K562 (cell line): ENCODE results near the gene TRIM3. TPM values are rescaled to one million over a fixed set of nuclear protein-coding genes. Genes with fewer than 3 reads are reported as not detected.

ENCODE experiments used
- AFF4 ChIP-seq: sonication (generic); formaldehyde crosslinking; IDR thresholded peaks from 2 replicates; pipeline ENCODE4 v1.8.0; 2023; ENCODE audit warnings: mild to moderate bottlenecking, missing genetic modification reagents
- ATF3 ChIP-seq, 2 experiments: fragments of 450-650 bp in 1 of 2; sonication (generic) in 1 of 2; formaldehyde crosslinking in 1 of 2; IDR thresholded peaks in 1 of 2; conservative IDR thresholded peaks in 1 of 2; 2 replicates each; pipeline versions ENCODE4 v1.6.1 to v1.8.1; 2016 to 2023; ENCODE audit warnings: mild to moderate bottlenecking in 2 of 2, moderate library complexity in 2 of 2, inconsistent platforms in 1 of 2, missing genetic modification reagents in 1 of 2
- ATF6 ChIP-seq: sonication (generic); formaldehyde crosslinking; IDR thresholded peaks from 2 replicates; pipeline ENCODE4 v1.4.0; 2020; ENCODE audit warnings: mild to moderate bottlenecking, missing genetic modification reagents
- BHLHE40 ChIP-seq: IDR thresholded peaks from 2 replicates; pipeline ENCODE4 v1.6.1; 2011; ENCODE audit warnings: low read length, improper control_type of control experiment
- CXXC5 ChIP-seq: fragments of 250-450 bp; sonication (Bioruptor Pico); IDR thresholded peaks from 2 replicates; pipeline ENCODE4 v1.8.0; 2022; ENCODE audit warnings: inconsistent platforms, mild to moderate bottlenecking, moderate library complexity
- HDAC1 ChIP-seq, 2 experiments: fragments of 450-650 bp; IDR thresholded peaks; 2 replicates each; pipeline ENCODE4 v1.6.1; 2016 to 2017; ENCODE audit warnings: inconsistent platforms in 1 of 2, mild to moderate bottlenecking in 1 of 2, moderate library complexity in 1 of 2
- ILF3 ChIP-seq: fragments of 450-650 bp; IDR thresholded peaks from 2 replicates; pipeline ENCODE4 v1.6.1; 2018; ENCODE audit warnings: antibody characterized with exemption, mild to moderate bottlenecking, moderate library complexity, borderline replicate concordance
- KDM4B ChIP-seq, 2 experiments: fragments of 450-650 bp in 1 of 2; sonication (generic) in 1 of 2; IDR thresholded peaks; 2 replicates each; pipeline ENCODE4 v1.6.1; 2016 to 2017; ENCODE audit warnings: borderline replicate concordance in 2 of 2, antibody characterized with exemption in 1 of 2, low read depth in 1 of 2, mild to moderate bottlenecking in 1 of 2
- KDM5B ChIP-seq: fragments of 200-600 bp; sonication (generic); IDR thresholded peaks from 2 replicates; pipeline ENCODE4 v1.6.1; 2012; ENCODE audit warnings: low read depth, mild to moderate bottlenecking, moderate library complexity, low read length, control low read depth, inconsistent platforms; ENCODE audit not compliant: insufficient replicate concordance
- KHSRP ChIP-seq: fragments of 450-650 bp; IDR thresholded peaks from 2 replicates; pipeline ENCODE4 v1.6.1; 2017
- NKRF ChIP-seq: fragments of 450-650 bp; IDR thresholded peaks from 2 replicates; pipeline ENCODE4 v1.6.1; 2016; ENCODE audit warnings: borderline replicate concordance
- RBFOX2 ChIP-seq: fragments of 200-400 bp; formaldehyde crosslinking; IDR thresholded peaks from 2 replicates; pipeline ENCODE4 v1.6.1; 2017; ENCODE audit warnings: low read depth, mild to moderate bottlenecking, low read length, moderate library complexity
- RHOXF2B ChIP-seq: fragments of 250-450 bp; sonication (Bioruptor Pico); conservative IDR thresholded peaks from 2 replicates; pipeline ENCODE4 v1.5.1; 2021
- ZNF511 ChIP-seq: sonication (generic); formaldehyde crosslinking; IDR thresholded peaks from 2 replicates; pipeline ENCODE4 v1.8.0; 2022; ENCODE audit warnings: mild to moderate bottlenecking, missing genetic modification reagents
- ZNF764 ChIP-seq: fragments of 250-450 bp; sonication (Bioruptor Pico); IDR thresholded peaks from 2 replicates; pipeline ENCODE4 v1.4.0; 2020; ENCODE audit warnings: low read depth, mild to moderate bottlenecking, moderate library complexity
- polyA plus RNA-seq, 8 experiments: library from polyadenylated mRNA; depleted of rRNA in 4 of 8; stranded (reverse) in 5 of 8; unstranded in 3 of 8; fragments of >200 nt; fragmentation: Nextera tagmentation in 2 of 8; fragmentation: Illumina TruSeq in 1 of 8; extraction: Ambion mirVana in 2 of 8; extraction: Trizol in 1 of 8; gene quantifications; 2 replicates each; pipeline versions ENCODE4 v1.2.1 to v1.2.3, GENCODE V29; 2011 to 2014; ENCODE audit warnings: inconsistent platforms in 1 of 8, missing spikeins in 1 of 8
- total RNA-seq, 7 experiments: library from RNA; depleted of rRNA in 6 of 7; stranded (reverse); fragments of >200 nt in 6 of 7; fragmentation: Illumina TruSeq in 2 of 7; extraction: Trizol in 2 of 7; gene quantifications; 2 replicates each; pipeline versions ENCODE4 v1.2.1 to v1.2.3, GENCODE V29; 2011 to 2021; ENCODE audit warnings: low replicate concordance in 1 of 7

Gene TRIM3
- total and polyA plus RNA-seq, 9 of the 15 experiments (the other 6 are each of a cell fraction or from before 2014, with no cell fraction given): 0.45 to 9.2 (median 4.7) TPM

GRCh38 chr11:6473451-6474412 is at the start of gene TRIM3 (continued):
- TF ChIP-seq NKRF (peak; percentile 36; the same call in 1 of the 2 replicates), AFF4 (CRISPR knock-in tag) (peak; percentile 67; the same call in 1 of the 2 replicates), BHLHE40 (peak; percentile 64), KDM5B (peak; percentile 70), KDM4B (IDR thresholded peaks at IDR 0.05; ENCODE audit: borderline replicate concordance in 2 of 2, low read depth in 1 of 2) (peak in 1 of 2 experiments; percentile 73; a peak in 1 of 4 replicates), HDAC1 (IDR thresholded peaks at IDR 0.05) (peak in 1 of 2 experiments; percentile 36; a peak in 1 of 4 replicates), ILF3 (no peak), ATF3 (IDR thresholded peaks at IDR 0.05) (no peak), ATF3 (CRISPR knock-in tag; conservative IDR thresholded peaks at IDR 0.05) (0 out of 2 replicates have a peak, but pooled peaks have one; percentile 19), ZNF764 (CRISPR knock-in tag) (no peak), KHSRP (no peak), CXXC5 (peak; percentile 58; the same call in 1 of the 2 replicates), RHOXF2B (CRISPR knock-in tag) (0 out of 2 replicates have a peak, but pooled peaks have one; percentile 24), ZNF511 (CRISPR knock-in tag) (peak; percentile 26; the same call in 1 of the 2 replicates), RBFOX2 (peak; percentile 72), ATF6 (CRISPR knock-in tag) (0 out of 2 replicates have a peak, but pooled peaks have one; percentile 7)
